Esophagus (tissue), 2 donors: Measurements from ENCODE around the gene KYAT1. TPM values are rescaled to one million over a fixed set of nuclear protein-coding genes. Genes with fewer than 3 reads are reported as not detected.

ENCODE experiments used
- H3K27ac ChIP-seq, 2 donors: one replicate each; pipeline ENCODE4 v1.5.1; 2013; ENCODE audit warnings: low read depth in 2 of 2, mild to moderate bottlenecking in 2 of 2, inconsistent platforms in 1 of 2, low read length in 1 of 2, moderate library complexity in 1 of 2
- H3K27me3 ChIP-seq, 2 donors: one replicate each; pipeline ENCODE4 v1.6.1; 2013; ENCODE audit warnings: low read length in 2 of 2, control low read depth in 1 of 2, mild to moderate bottlenecking in 1 of 2; ENCODE audit not compliant: insufficient read depth in 2 of 2, control insufficient read depth in 1 of 2
- H3K36me3 ChIP-seq, 2 donors: one replicate each; pipeline ENCODE4 v1.6.1; 2013; ENCODE audit warnings: low read length in 1 of 2; ENCODE audit not compliant: control insufficient read depth in 2 of 2, insufficient read depth in 2 of 2
- H3K4me1 ChIP-seq, 2 donors: one replicate each; pipeline ENCODE4 v1.6.1; 2013; ENCODE audit warnings: low read length in 1 of 2; ENCODE audit not compliant: control insufficient read depth in 2 of 2, insufficient read depth in 2 of 2
- H3K4me3 ChIP-seq, 2 donors: one replicate each; pipeline ENCODE4 v1.5.1; 2013; ENCODE audit warnings: low read length in 2 of 2, mild to moderate bottlenecking in 2 of 2, low read depth in 1 of 2, moderate library complexity in 1 of 2
- H3K9me3 ChIP-seq, 2 donors: one replicate each; pipeline ENCODE4 v1.6.1; 2013; ENCODE audit warnings: mild to moderate bottlenecking in 2 of 2, low read depth in 1 of 2, low read length in 1 of 2, moderate library complexity in 1 of 2; ENCODE audit not compliant: control insufficient read depth in 2 of 2, insufficient read depth in 1 of 2
- WGBS, 2 donors: extraction: QIAGEN DNeasy Blood & Tissue Kit; methylation state at CpG; one replicate each; pipeline ENCODE4 v1.1.7; 2013; 5-methylcytosine and 5-hydroxymethylcytosine counted together
- polyA plus RNA-seq, 2 donors: library from polyadenylated mRNA; stranded (reverse); fragments of 200-250 nt; gene quantifications; one replicate each; pipeline ENCODE4 v1.2.3, GENCODE V29; 2013
- donor health status: healthy with polysubstance abuse.
- donor health status: Bipolar disorder and iron deficiency.

KYAT1 gene
- polyA plus RNA-seq: 1 to 10 TPM; 4.0 to 6.7 TPM

- Histone ChIP-seq H3K36me3 (peaks cover 4 to 8% of the 10 kb centered on the region in 2 donors), H3K4me3 (peak within 1 kb of the TSS; percentile 82 to 86), H3K27ac (peak within 1 kb of the TSS; percentile 95 to 96), H3K4me1 (peaks cover 8 to 25% of the 10 kb centered on the region in 2 donors), H3K27me3 (no peaks in the 10 kb centered on the region), H3K9me3 (no peaks in the 10 kb centered on the region)
- WGBS, 2 donors: 1% methylated on average over 58 to 70 of the region's 70 CpGs
Measured at GRCh38 chr9:128881884-128882676, at the start of gene KYAT1, which contains the start of gene LRRC8A. KYAT1 (minus strand) TSS chr9:128881950; CDS start chr9:128845405, 36,545 bp downstream. LRRC8A (plus strand) TSS chr9:128882133; CDS start chr9:128907165, 25,032 bp downstream.

- Histone ChIP-seq H3K9me3 (no peaks in the 10 kb centered on the region), H3K4me3 (no peak overlapping the region), H3K27me3 (no peaks in the 10 kb centered on the region), H3K27ac (no peak overlapping the region), H3K4me1 (no peaks in the 10 kb centered on the region), H3K36me3 (no peaks in the 10 kb centered on the region)
- 85 to 89% methylated on average over 4 of the region's 4 CpGs for WGBS, 2 donors
Measured at GRCh38 chr9:128929560-128929959, 47.8 kb upstream of the KYAT1 start.

GRCh38 chr9:128928624-128929023 is 46.9 kb upstream of the KYAT1 start:
- Histone ChIP-seq H3K9me3 (no peaks in the 10 kb centered on the region), H3K4me3 (no peak overlapping the region), H3K36me3 (no peaks in the 10 kb centered on the region), H3K27me3 (no peaks in the 10 kb centered on the region), H3K4me1 (no peaks in the 10 kb centered on the region), H3K27ac (no peak overlapping the region)
- 88 to 89% methylated on average over 2 of the region's 2 CpGs for WGBS, 2 donors

- Histone ChIP-seq H3K9me3 (no peaks in the 10 kb centered on the region), H3K27ac (no peak overlapping the region), H3K36me3 (no peaks in the 10 kb centered on the region), H3K4me1 (no peaks in the 10 kb centered on the region), H3K4me3 (no peak overlapping the region), H3K27me3 (no peaks in the 10 kb centered on the region)
- WGBS, 2 donors: 24 to 26% methylated on average over 10 of the region's 10 CpGs
Measured at GRCh38 chr9:128927731-128928411, 46.1 kb upstream of the KYAT1 start.

- H3K4me1 ChIP-seq: peaks cover 6 to 13% of the 10 kb centered on the region in 2 donors
- peak overlapping the region in 1 of 2 donors; percentile 5 for H3K27ac ChIP-seq
Measured at GRCh38 chr9:128923493-128923883, 41.7 kb upstream of the KYAT1 start.

GRCh38 chr9:128921881-128922763 is 40.4 kb upstream of the KYAT1 start:
- Histone ChIP-seq H3K27me3 (no peaks in the 10 kb centered on the region), H3K4me3 (peak overlapping the region; percentile 41 to 42), H3K36me3 (peaks cover 0 to 18% of the 10 kb centered on the region in 2 donors), H3K9me3 (no peaks in the 10 kb centered on the region), H3K27ac (peak overlapping the region; percentile 74 to 89), H3K4me1 (peaks cover 6 to 19% of the 10 kb centered on the region in 2 donors)
- WGBS, 2 donors: 10 to 13% methylated on average over 32 of the region's 32 CpGs

More at GRCh38 chr9:128923493-128923883, 41.7 kb upstream of the KYAT1 start:
- no peaks in the 10 kb centered on the region for H3K27me3 ChIP-seq
- no peak overlapping the region for H3K4me3 ChIP-seq
- no peaks in the 10 kb centered on the region for H3K9me3 ChIP-seq
- H3K36me3 ChIP-seq: peaks cover 0 to 7% of the 10 kb centered on the region in 2 donors
- 77 to 80% methylated on average over 6 of the region's 6 CpGs for WGBS, 2 donors

GRCh38 chr9:128920381-128921058 is 38.8 kb upstream of the KYAT1 start, which contains the start of gene PHYHD1:
PHYHD1 (plus strand) TSS chr9:128920982; CDS start chr9:128922324, 1,342 bp downstream.
- no peaks in the 10 kb centered on the region for H3K27me3 ChIP-seq
- H3K36me3 ChIP-seq: peaks cover 8 to 31% of the 10 kb centered on the region in 2 donors
- H3K9me3 ChIP-seq: no peaks in the 10 kb centered on the region
- WGBS, 2 donors: 50 to 52% methylated on average over 13 of the region's 13 CpGs
- H3K4me1 ChIP-seq: peaks cover 18 to 32% of the 10 kb centered on the region in 2 donors
- H3K4me3 ChIP-seq: peak within 1 kb of the TSS; percentile 41 to 42
- H3K27ac ChIP-seq: peak within 1 kb of the TSS; percentile 74 to 89

- Histone ChIP-seq H3K27ac (peak overlapping the region; percentile 6 to 13), H3K4me1 (peaks cover 18 to 34% of the 10 kb centered on the region in 2 donors), H3K27me3 (no peaks in the 10 kb centered on the region), H3K36me3 (peaks cover 8 to 34% of the 10 kb centered on the region in 2 donors), H3K9me3 (no peaks in the 10 kb centered on the region), H3K4me3 (no peak overlapping the region)
- WGBS, 2 donors: 65 to 76% methylated on average over 14 of the region's 14 CpGs
Measured at GRCh38 chr9:128919402-128920089, 37.8 kb upstream of the KYAT1 start.
